GM12864 (cell line): ENCODE data around the gene CRABP2.

Experiments used
- DNase-seq: peaks from one replicate; pipeline ENCODE4 v3.0.0-alpha.2; 2011; ENCODE audit warnings: low read depth
- H3K4me3 ChIP-seq: 2 replicates; pipeline ENCODE4 v1.5.1; 2011; ENCODE audit warnings: mild to moderate bottlenecking, low read depth, low read length, control low read depth
- TF ChIP-seq, protein P1 (sequence below): IDR thresholded peaks from 2 replicates; pipeline ENCODE4 v1.5.1; 2011; ENCODE audit warnings: low read depth, mild to moderate bottlenecking, moderate library complexity, low read length, control low read depth, inconsistent platforms; ENCODE audit errors: missing control alignments

Gene CRABP2

DNA sequence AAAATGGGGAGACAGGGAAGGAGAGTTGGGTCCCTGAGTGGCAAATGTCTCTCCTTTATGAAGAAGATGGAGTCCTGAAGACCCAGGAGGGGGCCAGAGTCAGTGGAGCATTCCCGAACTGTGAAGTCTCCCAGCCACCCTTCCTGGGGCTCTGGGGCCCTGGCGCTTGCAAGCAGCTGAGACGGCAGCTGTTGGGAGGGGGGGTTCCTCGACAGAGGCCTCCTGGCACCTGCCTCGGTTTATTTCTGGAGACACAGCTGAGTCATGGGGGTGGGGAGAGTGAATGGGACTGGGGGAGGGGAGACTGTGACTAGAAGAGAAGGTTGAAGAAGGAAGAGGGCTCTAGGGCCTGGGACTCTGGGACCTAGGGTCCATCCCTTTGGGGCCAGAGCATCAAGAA lies 42.2 kb downstream of the CRABP2 start:
- TF ChIP-seq, protein P1, sequence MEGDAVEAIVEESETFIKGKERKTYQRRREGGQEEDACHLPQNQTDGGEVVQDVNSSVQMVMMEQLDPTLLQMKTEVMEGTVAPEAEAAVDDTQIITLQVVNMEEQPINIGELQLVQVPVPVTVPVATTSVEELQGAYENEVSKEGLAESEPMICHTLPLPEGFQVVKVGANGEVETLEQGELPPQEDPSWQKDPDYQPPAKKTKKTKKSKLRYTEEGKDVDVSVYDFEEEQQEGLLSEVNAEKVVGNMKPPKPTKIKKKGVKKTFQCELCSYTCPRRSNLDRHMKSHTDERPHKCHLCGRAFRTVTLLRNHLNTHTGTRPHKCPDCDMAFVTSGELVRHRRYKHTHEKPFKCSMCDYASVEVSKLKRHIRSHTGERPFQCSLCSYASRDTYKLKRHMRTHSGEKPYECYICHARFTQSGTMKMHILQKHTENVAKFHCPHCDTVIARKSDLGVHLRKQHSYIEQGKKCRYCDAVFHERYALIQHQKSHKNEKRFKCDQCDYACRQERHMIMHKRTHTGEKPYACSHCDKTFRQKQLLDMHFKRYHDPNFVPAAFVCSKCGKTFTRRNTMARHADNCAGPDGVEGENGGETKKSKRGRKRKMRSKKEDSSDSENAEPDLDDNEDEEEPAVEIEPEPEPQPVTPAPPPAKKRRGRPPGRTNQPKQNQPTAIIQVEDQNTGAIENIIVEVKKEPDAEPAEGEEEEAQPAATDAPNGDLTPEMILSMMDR, result no peak
- no peak overlapping the region for H3K4me3 ChIP-seq
- no peak for DNase-seq

DNA sequence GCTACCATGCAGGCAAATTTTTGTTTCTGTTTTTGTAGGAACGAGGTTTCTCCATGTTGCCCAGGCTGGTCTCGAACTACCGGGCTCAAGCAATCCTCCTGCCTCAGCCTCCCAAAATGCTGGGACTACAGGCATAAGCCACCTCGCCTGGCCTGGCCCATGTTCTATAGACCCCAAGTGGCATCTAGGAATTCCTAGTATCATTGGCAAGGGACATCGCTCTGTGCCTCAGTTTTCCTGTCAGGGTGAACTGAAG lies 42.7 kb downstream of the CRABP2 start:
- TF ChIP-seq, protein P1, result no peak
- H3K4me3 ChIP-seq, result no peak overlapping the region

DNA sequence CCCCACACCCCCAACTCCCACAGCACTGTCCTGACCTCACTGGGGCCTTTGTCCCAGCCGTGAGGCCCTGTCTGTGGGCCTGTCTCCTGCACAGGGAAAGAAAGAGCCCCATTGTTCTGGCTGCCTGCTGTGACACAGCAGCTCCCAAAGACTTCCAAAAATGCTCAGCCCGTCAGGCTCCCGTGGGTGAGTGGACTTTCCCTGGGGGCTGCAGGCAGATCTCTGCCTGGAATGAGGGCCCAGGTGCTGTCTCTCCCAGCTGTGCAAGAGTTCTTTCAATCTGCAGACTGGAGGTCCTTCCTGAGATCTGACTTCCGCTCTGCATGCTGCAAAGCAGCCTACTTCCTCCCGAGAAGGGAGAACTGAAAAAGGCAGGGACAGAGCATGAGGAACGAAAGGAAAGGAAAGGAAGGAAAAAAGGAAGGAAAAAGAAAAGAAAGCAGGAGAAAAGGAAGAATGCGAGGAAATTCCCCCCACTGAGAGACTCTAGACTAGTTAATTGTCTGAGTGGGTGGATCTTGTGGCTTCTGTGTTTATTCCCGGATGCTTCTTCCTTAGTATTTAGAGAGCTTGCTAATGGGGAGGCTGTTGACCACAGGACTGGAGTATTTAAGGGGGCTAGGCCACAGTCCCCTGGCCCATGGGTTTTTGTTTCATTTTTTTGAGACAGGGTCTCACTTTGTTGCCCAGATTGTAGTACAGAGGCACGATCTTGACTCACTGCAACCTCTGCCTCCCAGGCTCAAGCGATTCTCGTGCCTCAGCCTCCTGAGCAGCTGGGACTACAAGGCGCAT lies 43.2 kb downstream of the CRABP2 start:
- TF ChIP-seq, protein P1, result no peak
- no peak overlapping the region; the same call in 1 of the 2 replicates for H3K4me3 ChIP-seq
- no peak for DNase-seq

More for the DNA sequence above, 42.7 kb downstream of the CRABP2 start:
- no peak for DNase-seq

DNA sequence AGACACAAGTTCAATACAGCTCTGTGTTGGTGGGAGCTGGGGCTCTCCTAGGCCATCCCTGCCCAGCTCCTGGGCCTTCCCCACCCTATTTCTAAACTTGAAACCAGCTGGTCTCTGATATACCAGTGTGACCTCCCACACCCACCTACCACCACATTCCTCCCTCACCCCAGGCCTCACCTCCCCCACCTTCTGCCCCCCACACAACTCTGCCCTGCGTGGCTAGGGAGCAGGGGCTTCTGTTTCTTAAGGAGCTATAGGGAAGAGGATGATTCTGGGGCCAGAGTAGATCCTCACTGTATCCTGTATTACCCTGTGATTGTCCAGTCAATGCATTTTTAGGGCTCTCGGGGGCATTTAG lies 44.7 kb downstream of the CRABP2 start:
- no peak for DNase-seq
- peak overlapping the region; percentile 71 for H3K4me3 ChIP-seq
- TF ChIP-seq, protein P1, result no peak

DNA sequence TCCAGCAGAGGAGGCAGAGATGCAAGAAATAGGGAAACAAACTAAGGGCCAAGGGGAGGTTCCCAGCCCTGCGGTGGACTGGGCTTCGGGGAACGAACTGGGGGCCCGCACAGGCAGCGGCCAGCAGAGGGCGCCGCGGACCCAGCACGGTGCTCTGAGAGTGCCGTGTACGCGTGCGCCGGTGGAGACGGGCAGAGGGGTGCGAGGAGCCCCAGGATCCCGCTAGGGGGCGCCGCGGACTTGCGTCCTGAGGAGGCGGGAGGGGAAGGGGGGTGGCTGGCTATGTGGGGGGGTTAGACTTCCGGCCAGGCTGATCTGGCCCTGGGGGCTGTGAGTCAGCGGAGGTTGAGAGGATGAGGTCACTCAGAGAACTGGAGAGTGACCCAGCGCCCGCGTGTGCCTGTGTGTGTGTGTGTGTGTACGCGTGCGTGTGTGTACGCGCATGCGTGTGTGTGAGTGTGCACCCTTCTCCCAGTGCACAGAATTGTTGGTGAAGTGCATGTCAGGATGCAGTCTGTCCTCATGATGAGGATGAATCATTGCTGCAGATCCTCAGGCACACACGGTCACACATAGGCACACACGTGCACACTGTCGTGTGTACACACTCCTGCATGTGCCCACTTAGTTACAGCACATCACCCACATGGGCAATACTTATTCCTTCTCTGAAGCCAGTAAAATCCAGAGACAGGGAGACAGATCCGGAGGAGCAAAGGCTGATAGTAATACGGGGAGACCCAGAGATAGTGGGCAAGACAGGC lies 45.2 kb downstream of the CRABP2 start:
- peak; percentile 77 for DNase-seq
- TF ChIP-seq, protein P1, result peak; percentile 95
- H3K4me3 ChIP-seq, result peak overlapping the region; percentile 71

DNA sequence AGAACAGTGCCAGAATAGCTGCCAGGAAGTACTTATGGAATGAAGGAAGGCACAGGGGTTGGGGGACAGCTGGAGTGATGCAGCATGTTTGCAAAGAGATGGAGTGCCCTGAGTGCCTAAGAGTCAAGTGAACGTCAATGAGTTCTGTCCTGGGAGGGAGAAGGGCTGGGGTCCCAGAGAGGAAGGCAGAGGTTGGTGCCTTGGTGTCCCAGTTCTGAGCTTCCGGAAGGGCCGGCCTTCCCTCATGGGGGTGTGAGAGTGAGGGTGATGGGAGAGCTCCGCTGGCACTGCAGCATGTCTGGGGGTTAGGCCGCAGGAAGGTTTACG lies 45.8 kb downstream of the CRABP2 start:
- DNase-seq, result no peak
- TF ChIP-seq, protein P1, result no peak
- H3K4me3 ChIP-seq, result peak overlapping the region; percentile 35
